HG02885 (cell line): ENCODE measurements around the gene DNAJB13.
"Not testable (repeated sequence)": the region's sequence is repeated elsewhere in the genome, so short reads cannot be mapped to it uniquely, and the experiment has no call there.

Experiments
- ATAC-seq: cut with Tn5 transposase; IDR thresholded peaks from one replicate; pipeline ENCODE4 v1.9.1; 2021; ENCODE audit warnings: mild to moderate bottlenecking; ENCODE audit not compliant: unreplicated experiment, poor library complexity

DNAJB13 gene

GRCh38 chr11:73950869-73951710 lies at the start of gene DNAJB13:
Gene DNAJB13, plus strand, starts transcription at chr11:73951026. Its CDS starts 44 bp downstream, at chr11:73951070.
- ATAC-seq, result peak; percentile 80

GRCh38 chr11:73902303-73902702 lies 48.5 kb upstream of the DNAJB13 start:
- ATAC-seq, result no peak

GRCh38 chr11:73907191-73907590 lies 43.6 kb upstream of the DNAJB13 start:
- ATAC-seq, result no peak

- no peak for ATAC-seq
Measured at GRCh38 chr11:73912026-73912425, 38.8 kb upstream of the DNAJB13 start.

GRCh38 chr11:73913472-73913871 lies 37.4 kb upstream of the DNAJB13 start:
- no peak for ATAC-seq

- ATAC-seq, result no peak
Measured at GRCh38 chr11:73914284-73914683, 36.5 kb upstream of the DNAJB13 start.

GRCh38 chr11:73916435-73916834 lies 34.4 kb upstream of the DNAJB13 start:
- no peak for ATAC-seq

GRCh38 chr11:73921180-73921579 lies 29.6 kb upstream of the DNAJB13 start:
- ATAC-seq, result no peak

GRCh38 chr11:73929388-73929787 lies 21.4 kb upstream of the DNAJB13 start:
- ATAC-seq, result no peak

GRCh38 chr11:73931039-73931645 lies 19.7 kb upstream of the DNAJB13 start:
- no peak for ATAC-seq

GRCh38 chr11:73931951-73932350 lies 18.9 kb upstream of the DNAJB13 start:
- ATAC-seq, result no peak

- no peak for ATAC-seq
Measured at GRCh38 chr11:73932781-73933180, 18.0 kb upstream of the DNAJB13 start.

GRCh38 chr11:73936047-73936446 lies 14.8 kb upstream of the DNAJB13 start:
- not testable (repeated sequence) for ATAC-seq

GRCh38 chr11:73939096-73939495 lies 11.7 kb upstream of the DNAJB13 start:
- ATAC-seq, result no peak

- no peak for ATAC-seq
Measured at GRCh38 chr11:73940801-73941570, 9.8 kb upstream of the DNAJB13 start.

GRCh38 chr11:73942010-73942409 lies 8.8 kb upstream of the DNAJB13 start:
- ATAC-seq, result no peak

- no peak for ATAC-seq
Measured at GRCh38 chr11:73944085-73944484, 6.7 kb upstream of the DNAJB13 start.

- no peak for ATAC-seq
Measured at GRCh38 chr11:73944901-73945300, 5.9 kb upstream of the DNAJB13 start.

GRCh38 chr11:73945396-73945795 lies 5.4 kb upstream of the DNAJB13 start:
- no peak for ATAC-seq

GRCh38 chr11:73946798-73947458 lies 3.9 kb upstream of the DNAJB13 start:
- ATAC-seq, result no peak
